ENCODE measurements around the gene ADD1. TPM values are rescaled to one million over a fixed set of nuclear protein-coding genes. Genes with fewer than 3 reads are reported as not detected.

Gene ADD1
- total RNA-seq, 2 experiments from 2014 or later, result 153 TPM

DNA sequence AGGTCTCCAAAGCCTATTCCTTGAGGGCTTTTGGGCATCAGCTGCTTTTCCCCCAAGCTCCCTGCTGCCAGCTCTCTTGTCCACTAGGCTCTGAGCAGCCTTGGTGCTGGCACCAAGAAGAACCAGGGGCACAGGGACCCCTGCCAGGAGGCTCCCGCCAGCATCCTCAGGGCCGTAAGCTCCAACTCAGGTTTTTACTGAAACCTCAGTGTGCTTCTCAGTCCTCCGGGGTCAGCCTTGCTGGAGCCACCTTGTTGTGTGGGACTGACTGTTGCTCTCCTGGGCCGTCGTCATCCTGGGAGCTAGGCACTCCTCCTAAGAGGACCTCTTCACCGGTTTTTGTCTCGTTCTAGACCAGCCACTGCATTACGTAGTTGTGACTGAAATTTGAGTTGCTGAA is 80.6 kb downstream of the ADD1 start:
- H3K27me3 Mint-ChIP-seq, result no peaks in the 10 kb centered on the region
- TF ChIP-seq CTCF (IDR thresholded peaks at IDR 0.05), result no peak
- H3K4me1 ChIP-seq (ENCODE audit: insufficient read depth, low read length), result peaks cover 22% of the 10 kb centered on the region
- ChIA-PET POLR2A (interaction anchor here (1.2 to 2.6 kb wide), 3 partner anchors 11 to 111 kb away, joined by 3 to 7 read pairs (median 4); partner anchors contain the start of genes GRK4 and NOP14), CTCF (interaction anchor here (1.0 to 1.7 kb wide), 2 partner anchors 17 to 30 kb away, joined by 3 to 4 read pairs; no protein-coding TSS in a partner anchor)
- H3K36me3 Mint-ChIP-seq (ENCODE audit: low read depth), result peaks cover 84% of the 10 kb centered on the region
- H3K4me3 Mint-ChIP-seq, result no peak overlapping the region
- no peak for ATAC-seq (ENCODE audit: poor library complexity)
- H3K4me1 Mint-ChIP-seq (ENCODE audit: low read depth), result peaks cover 43% of the 10 kb centered on the region
- no peak for DNase-seq
- no peak overlapping the region for H3K4me3 ChIP-seq (ENCODE audit: low read length)
- intact Hi-C loops (cut with DNase I, micrococcal nuclease), result loop anchor here in 1 of 2 experiments (5.0 kb wide), 1 partner anchor 38 kb away; the partner anchor contains the start of genes GRK4 and NOP14
- peaks cover 66% of the 10 kb centered on the region for H3K36me3 ChIP-seq (ENCODE audit: insufficient read depth, low read length)
- no peaks in the 10 kb centered on the region for H3K27me3 ChIP-seq (ENCODE audit: control insufficient read depth in 1 of 2, insufficient read depth in 2 of 2, low read length in 2 of 2)
- H3K27ac Mint-ChIP-seq, result peak overlapping the region; percentile 81
- no peaks in the 10 kb centered on the region for H3K9me3 Mint-ChIP-seq
- no peaks in the 10 kb centered on the region for H3K9me3 ChIP-seq (ENCODE audit: control insufficient read depth in 1 of 2, insufficient read depth in 1 of 2, low read length in 2 of 2)
- peak overlapping the region in 1 of 2 donors; percentile 5 for H3K27ac ChIP-seq (ENCODE audit: low read depth in 1 of 2, low read length in 2 of 2)

- Histone ChIP-seq H3K4me1 (ENCODE audit: insufficient read depth, low read length) (peaks cover 22% of the 10 kb centered on the region), H3K27ac (ENCODE audit: low read depth in 1 of 2, low read length in 2 of 2) (peak overlapping the region in 1 of 2 donors; percentile 17), H3K36me3 (ENCODE audit: insufficient read depth, low read length) (peaks cover 71% of the 10 kb centered on the region), H3K9me3 (ENCODE audit: control insufficient read depth in 1 of 2, insufficient read depth in 1 of 2, low read length in 2 of 2) (no peaks in the 10 kb centered on the region), H3K27me3 (ENCODE audit: control insufficient read depth in 1 of 2, insufficient read depth in 2 of 2, low read length in 2 of 2) (no peaks in the 10 kb centered on the region), H3K4me3 (ENCODE audit: low read length) (no peak overlapping the region)
- peak overlapping the region; percentile 81 for H3K27ac Mint-ChIP-seq
- TF ChIP-seq CTCF (IDR thresholded peaks at IDR 0.05), result no peak
- H3K27me3 Mint-ChIP-seq, result no peaks in the 10 kb centered on the region
- DNase-seq (no peak), ATAC-seq (ENCODE audit: poor library complexity) (no peak)
- no peaks in the 10 kb centered on the region for H3K9me3 Mint-ChIP-seq
- peaks cover 37% of the 10 kb centered on the region for H3K4me1 Mint-ChIP-seq (ENCODE audit: low read depth)
- ChIA-PET CTCF (interaction anchor here (1.0 to 1.7 kb wide), 2 partner anchors 18 to 29 kb away, joined by 3 to 4 read pairs; no protein-coding TSS in a partner anchor), POLR2A (interaction anchor here (0.7 to 2.6 kb wide), 2 partner anchors 38 to 86 kb away, joined by 3 to 7 read pairs; partner anchors contain the start of genes GRK4 and NOP14)
- H3K4me3 Mint-ChIP-seq, result no peak overlapping the region
- intact Hi-C loops (cut with DNase I, micrococcal nuclease), result loop anchor here in 1 of 2 experiments (5.0 kb wide), 1 partner anchor 37 kb away; the partner anchor contains the start of genes GRK4 and NOP14
- peaks cover 84% of the 10 kb centered on the region for H3K36me3 Mint-ChIP-seq (ENCODE audit: low read depth)
These were observed 81.2 kb downstream of the ADD1 start for GRCh38 chr4:2924765-2925301.

- ChIA-PET CTCF (no interaction called here), POLR2A (interaction anchor here (0.7 to 2.6 kb wide), 2 partner anchors 38 to 86 kb away, joined by 3 to 7 read pairs; partner anchors contain the start of genes GRK4 and NOP14)
- H3K27ac Mint-ChIP-seq, result no peak overlapping the region
- no peaks in the 10 kb centered on the region for H3K9me3 Mint-ChIP-seq
- H3K4me1 Mint-ChIP-seq (ENCODE audit: low read depth), result peaks cover 33% of the 10 kb centered on the region
- Histone ChIP-seq H3K27ac (ENCODE audit: low read depth in 1 of 2, low read length in 2 of 2) (peak overlapping the region in 1 of 2 donors; percentile 17), H3K9me3 (ENCODE audit: control insufficient read depth in 1 of 2, insufficient read depth in 1 of 2, low read length in 2 of 2) (no peaks in the 10 kb centered on the region), H3K36me3 (ENCODE audit: insufficient read depth, low read length) (peaks cover 78% of the 10 kb centered on the region), H3K4me1 (ENCODE audit: insufficient read depth, low read length) (peaks cover 22% of the 10 kb centered on the region), H3K27me3 (ENCODE audit: control insufficient read depth in 1 of 2, insufficient read depth in 2 of 2, low read length in 2 of 2) (no peaks in the 10 kb centered on the region), H3K4me3 (ENCODE audit: low read length) (no peak overlapping the region)
- no peak overlapping the region for H3K4me3 Mint-ChIP-seq
- no peak for TF ChIP-seq CTCF (IDR thresholded peaks at IDR 0.05)
- intact Hi-C loops (cut with DNase I, micrococcal nuclease), result no loop called here
- DNase-seq (no peak), ATAC-seq (ENCODE audit: poor library complexity) (no peak)
- H3K27me3 Mint-ChIP-seq, result no peaks in the 10 kb centered on the region
- peaks cover 81% of the 10 kb centered on the region for H3K36me3 Mint-ChIP-seq (ENCODE audit: low read depth)
These were observed 81.9 kb downstream of the ADD1 start for GRCh38 chr4:2925496-2925895.

All from CD4-positive, alpha-beta T cell (primary cell).